NCI-H1105 (cell line): Measurements from ENCODE around the gene MISP.

ENCODE experiments used
- DNase-seq: peaks from one replicate; lab custom pipeline; 2025; lab: John Stamatoyannopoulos, UW

MISP gene

DNA sequence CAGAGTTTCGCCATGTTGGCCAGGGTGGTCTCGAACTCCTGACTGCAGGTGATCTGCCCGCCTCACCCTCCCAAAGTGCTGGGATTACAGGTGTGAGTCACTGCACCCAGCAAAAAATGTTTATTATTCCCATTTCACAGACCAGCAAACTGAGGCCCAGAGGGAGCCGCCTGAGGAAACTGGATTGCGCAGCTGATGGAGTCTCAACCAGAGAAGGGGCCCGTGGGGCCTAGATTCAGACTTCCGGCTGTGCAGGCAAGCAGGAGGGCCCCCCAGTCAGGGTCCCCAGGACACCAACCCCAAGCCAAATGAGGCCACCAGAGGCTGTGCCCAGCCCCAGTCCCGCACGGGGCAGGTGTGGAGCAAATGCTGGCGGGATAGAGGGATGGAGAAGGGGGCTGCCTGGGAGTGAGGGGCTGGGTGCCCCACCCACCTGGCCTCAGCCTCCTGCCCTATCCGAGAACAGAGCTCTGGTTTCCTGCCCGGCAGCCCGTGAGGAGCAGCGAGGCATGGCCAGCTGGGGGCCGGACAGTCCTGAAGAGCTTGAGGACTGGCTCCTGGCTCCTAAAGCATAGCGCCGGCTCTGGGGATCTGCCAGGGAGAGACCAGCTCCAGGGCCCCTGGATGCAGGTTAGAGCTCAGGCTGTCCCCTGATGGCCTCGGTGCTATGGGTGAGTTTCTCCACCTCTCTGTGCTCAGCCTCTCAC, 22.0 kb downstream of the MISP start:
- DNase-seq = no peak

DNA sequence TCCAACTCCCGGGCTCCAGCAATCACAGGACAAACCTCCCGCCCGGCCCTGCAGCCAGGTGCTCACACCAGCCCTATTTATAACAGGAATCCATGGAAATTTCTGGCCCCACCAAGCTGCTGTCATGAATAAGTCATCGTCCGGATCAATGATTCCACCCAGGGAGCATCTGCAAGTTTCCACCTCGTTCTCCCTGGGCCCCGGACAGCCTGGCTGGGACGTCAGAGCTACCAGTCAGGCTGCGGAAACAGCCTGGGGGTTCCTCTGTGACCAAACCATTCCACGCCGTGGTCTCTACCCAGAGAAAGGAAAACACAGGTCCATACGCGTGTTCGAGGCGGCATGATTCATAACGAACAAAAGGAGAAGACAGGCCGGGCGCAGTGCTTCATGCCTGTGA, 25.6 kb downstream of the MISP start:
- no peak for DNase-seq

DNA sequence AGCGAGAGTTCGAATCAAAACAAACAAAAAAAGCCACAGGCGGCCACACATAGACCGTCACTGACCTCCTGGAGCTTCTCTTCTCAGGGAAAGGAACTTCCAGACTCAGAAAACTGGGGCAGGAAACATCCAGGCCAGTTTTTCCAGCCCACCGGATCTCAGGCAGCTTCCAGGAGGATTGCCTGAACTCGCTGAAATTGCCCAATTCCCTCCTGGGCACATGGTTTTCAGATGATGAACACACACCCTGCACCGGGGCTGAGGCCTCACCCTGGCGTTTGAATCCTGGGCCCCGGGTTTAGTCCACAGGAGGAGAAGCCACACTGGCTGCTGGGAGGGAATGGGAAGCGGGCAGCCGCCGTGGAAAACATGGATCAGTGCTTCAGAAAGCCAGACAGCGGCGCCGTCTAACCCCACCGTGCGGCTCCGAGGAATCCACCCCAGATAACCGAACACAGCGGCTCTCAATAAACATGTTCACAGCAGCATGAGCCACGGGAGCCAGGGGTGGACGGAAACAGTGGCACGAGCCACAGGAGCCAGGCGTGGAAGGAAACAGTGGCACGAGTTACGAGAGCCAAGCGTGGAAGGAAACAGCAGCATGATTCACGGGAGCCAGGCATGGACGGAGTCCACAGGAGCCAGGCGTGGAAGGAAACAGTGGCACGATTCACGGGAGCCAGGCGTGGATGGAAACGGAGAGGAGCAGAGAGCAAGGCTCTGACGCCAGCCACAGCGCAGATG, 28.2 kb downstream of the MISP start:
- no peak for DNase-seq

DNA sequence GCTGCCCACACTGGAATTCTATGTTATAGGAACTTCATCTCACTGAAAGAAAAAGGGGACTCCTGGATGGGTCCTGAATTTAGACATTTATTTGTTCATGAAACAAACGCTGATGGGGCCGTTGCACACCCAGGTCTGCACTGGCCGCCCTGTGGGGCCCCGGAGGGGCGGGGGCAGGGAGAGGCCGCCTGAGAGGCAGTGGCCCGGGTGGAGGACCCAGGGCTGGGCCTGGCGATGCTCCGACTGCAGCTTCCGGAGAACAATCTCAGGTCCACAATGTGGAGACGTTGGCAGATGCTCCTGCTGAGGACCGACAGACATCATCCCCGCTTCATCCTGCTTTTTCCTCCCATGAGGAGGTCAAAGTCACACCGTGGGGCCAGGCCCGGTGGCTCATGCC, 30.0 kb downstream of the MISP start:
- DNase-seq = no peak

DNA sequence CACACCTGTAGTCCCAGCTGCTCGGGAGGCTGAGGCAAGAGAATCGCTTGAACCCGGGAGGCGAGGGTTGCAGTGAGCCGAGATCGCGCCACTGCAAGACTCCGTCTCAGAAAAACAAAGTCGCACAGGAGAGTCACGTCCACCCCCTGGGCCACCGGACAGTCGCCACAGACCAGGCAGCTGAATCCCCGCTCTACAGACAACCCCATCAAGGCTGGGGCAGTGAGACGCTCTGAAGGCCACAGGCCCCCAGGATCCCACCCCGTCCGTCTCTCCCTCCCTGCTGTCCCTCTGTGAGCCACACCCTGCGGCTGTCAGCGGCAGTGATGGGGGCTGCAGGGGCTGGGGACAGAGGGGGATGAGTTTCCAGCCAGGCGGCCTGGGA, 30.9 kb downstream of the MISP start:
- DNase-seq = no peak

DNA sequence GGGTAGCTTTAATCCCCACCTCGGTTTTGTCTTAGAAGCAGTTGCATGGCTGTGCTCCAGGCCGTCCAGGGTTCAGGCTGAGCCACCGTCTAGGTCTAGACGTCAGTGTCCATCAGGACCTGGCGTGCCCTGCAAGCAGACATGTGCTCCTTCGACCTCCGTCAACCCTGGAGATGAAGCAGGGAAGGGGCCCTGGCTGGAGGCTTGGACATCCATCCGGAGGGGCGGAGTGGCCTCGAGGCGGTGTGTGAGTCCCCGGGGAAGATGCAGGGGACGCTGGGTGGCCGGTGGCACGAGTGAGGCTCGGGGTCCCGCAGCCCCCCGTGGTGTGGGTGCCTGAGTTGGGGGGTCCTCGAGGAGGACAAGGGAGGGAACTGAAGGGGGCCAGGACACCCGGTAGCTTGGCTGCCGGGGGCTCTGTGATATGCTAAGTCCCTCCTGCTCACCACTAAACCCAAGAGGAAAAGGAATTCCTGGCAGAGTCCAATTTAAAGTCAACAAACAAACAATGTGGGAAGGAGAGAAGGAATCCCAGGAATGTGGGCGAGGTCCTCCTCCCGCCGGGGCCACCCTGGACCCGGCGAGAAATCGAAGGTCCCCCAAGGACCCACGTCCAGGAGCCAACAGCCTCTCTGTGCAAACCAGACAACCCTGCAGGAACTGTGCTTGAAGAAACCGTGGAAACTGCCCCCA, 31.4 kb downstream of the MISP start:
- no peak for DNase-seq

DNA sequence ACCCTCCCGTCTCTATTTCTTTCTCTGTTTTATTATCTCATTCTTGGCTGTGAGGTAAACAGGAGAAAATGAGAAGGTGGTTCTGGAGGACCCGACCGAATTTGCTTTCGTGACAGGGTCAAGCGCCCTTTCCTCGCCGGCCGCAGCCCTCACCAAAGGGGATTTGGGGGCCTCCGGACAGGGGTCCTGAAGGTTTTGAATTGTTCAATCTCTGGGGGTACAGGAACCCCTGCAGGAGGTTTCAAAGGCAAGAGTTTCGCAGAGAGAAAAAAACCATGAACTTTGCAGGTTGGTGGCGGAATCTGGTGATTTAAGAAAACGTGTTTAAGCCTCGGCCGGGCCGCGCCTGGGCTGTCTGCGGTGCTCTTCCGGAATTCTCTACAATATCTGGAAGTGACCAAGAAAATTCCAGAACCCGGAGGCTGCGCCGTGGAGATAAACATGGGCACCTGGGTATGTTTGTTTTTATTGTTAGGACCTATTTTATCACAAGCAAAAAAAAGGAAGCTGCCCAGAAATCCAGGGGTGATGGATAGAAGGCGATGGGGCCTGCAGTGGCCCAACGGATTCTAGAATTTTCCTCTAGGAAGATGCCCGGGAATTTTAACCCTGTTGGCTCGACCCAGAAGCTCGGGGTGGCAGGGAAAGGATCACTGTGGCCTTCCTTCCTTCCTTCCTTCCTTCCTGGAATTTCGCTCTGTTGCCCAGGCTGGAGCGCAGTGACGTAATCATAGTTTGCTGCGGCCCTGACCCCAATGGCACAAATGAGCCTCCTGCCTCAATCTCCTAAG, 32.2 kb downstream of the MISP start:
- no peak for DNase-seq

DNA sequence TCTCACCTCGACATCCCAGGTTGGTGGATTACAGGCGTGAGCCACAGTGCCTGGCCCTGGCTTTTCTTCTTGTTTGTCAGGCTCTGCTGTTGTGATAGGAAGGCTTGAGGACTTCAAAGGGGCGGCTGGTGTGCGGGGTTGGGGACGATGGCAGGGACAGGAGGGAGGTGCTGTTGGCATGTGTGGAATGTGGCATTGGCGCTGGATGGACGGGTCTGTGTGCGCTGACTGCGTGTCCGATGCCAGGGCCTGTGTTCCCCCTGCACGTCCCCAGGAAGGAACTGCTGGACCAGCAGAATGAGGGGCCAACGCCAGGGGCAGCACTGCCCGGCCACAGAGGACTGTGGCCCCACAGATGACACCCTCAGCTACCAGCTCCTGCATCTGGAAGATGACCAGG, 33.6 kb downstream of the MISP start:
- no peak for DNase-seq

DNA sequence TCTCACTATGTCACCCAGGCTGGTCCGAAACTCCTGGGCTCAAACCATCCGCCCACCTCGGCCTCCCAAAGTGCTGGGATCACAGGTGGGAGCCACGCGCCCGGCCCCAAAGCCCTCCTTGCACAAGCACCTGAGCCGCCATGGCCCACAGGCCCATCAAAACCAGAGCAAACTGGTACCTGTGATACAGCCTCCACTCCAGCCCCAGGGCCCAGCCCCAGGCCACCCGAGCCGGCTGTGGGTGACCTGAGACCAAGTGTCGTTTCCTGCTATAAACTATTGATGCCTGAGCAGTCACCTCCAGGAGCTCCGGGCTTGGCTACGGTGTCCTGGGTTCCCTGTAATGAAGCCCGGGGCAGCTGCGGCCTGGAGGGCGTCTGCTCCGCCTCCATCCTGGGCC, 36.6 kb downstream of the MISP start:
- no peak for DNase-seq

DNA sequence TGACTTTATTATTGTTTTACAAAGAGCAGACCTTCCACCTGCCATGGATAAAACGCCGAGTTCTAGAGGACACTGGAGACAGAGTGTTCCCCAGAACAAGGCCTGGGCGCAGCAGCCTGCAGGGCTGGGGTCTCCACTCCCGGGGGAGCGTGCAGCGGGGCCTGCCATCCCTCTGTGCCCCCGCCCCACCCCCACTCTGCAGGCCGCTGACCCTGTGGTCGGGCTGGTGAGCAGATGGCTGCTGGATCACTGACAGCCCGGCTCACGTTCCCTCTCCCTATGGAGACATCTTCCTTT, 37.7 kb downstream of the MISP start:
- DNase-seq = no peak

DNA sequence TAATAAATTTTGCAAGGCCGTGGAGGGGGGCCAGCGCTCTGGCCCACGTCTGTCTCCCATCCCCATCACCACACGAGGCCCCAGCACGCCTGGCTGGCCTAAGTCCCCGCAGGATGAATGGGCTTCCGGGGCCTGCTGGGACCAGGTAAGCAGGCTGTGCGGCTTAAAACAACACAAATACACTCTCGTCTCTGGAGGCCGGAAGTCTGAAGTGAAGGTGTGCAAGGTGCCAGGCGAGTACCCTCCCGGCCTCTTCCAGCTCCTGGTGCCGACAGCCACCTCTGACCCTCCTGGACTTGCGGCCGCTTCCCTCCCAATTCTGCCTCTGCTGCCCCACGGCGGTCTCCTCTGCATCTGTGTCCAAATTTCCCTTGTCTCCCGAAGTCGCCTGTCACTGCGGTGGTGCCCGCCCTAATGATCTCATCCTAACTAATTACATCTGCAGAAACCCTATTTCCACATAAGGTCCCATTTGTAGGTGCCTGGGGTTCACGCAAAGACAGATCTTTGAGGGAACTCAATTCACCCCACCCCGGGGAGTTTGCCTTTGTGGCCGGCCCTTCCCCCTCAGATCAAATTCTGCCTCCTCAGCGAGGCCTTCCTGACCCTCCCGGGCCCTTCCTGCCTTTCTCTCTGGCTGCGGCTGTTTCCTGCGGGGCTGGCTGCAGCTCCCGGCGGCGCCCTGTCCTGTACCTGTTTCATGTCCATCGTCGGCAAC, 38.2 kb downstream of the MISP start:
- DNase-seq = no peak

DNA sequence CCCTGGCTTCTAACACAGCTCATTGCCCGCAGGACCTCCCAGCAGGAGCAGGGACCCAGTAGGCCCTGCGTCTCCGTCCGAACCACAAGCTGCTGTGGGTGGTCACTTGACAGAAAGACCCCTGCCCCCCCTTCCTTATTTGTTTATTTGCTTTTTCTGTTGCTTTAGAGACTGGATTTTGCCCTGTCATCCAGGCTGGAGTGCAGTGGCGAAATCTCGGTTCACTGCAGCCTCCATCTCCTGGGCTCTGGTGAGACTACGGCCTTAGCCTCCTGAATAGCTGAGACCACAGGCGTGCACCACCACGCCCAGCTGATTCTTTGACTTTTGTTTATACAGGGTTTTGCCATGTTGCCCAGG, 38.8 kb downstream of the MISP start:
- DNase-seq = no peak

DNA sequence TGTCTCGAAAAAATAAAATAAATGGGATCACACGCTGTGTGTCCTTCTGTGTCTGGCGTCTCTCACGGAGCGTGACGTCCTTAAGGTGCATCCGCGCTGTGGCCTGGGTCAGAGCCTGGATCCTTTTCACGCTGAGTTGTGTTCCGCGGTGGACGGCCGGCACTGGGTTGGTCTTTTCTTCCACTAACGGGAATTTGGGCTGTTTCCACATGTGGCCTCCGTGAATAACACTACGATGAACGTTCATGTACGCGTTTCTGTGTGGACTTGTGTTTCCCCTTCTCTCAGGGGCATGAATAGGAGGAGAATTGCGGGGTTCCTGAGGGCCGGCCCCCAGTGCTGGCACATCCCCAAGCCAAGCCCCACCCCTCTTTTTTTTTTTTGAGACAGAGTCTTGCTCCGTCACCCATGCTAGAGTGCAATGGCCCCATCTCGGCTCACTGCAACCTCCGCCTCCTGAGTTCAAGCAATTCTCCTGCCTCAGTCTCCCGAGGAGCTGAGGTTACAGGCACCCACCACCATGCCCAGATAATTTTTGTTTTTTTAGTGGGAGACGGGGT, 40.2 kb downstream of the MISP start:
- DNase-seq = no peak

DNA sequence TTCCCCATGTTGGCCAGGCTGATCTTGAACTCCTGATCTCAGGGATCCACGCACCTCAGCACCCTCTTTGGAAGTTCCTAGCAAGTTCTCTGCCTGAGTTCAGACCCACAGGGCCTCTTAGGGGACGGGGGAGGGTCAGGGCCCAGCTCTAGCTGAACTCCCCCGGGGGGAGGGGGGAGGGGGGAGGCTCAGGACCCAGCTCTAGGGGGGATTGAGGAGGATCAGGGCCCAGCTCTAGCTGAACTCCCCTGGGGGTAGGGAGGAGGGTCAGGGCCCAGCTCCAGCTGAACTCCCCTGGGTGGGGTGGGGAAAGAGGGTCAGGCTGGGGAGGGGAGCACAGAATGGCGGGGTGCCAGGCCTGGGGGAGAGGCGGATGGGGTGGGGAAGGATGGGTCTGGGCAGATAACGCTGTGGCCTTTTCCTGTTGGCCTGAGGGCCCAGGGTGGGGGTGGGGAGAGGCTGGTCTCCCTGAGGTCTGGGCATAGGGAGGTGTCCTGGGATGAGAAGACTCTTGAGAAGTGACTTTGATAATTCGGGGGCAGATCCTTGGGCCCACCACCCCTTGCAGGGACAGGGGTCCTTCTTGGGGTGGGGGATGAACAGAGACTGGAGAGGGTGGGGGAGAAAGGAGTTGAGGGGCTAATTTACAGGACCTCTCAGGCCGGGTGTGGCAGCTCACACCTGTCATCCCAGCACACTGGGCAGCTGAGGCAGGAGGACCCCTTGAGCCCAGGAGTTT, 40.8 kb downstream of the MISP start:
- DNase-seq = no peak

DNA sequence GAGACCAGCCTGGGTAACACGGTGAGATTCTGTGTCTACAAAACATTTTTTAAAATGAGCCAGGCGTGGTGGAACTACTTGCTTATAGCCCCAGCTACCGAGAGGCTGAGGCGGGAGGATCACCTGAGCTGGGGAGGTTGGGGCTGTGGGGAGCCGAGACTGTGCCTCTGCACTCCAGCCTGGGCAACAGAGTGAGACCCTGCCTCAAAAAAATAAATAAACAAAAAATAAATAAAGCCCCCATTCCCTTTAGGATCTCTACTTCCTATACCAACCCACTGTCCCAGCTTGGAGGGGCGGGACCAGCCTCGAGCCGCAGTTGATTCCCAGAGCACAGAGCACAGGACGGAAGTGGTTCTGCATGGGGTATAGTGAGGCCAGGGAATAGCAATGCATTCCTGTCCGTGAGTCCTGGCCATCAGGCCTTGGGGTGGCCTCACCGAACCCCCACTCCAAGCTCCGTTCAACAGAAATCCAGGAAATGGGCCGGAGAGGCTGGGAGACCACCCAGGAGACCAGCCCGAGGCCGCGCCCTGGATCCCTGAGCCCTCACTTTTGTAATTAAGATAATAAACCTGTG, 41.5 kb downstream of the MISP start:
- DNase-seq = no peak

DNA sequence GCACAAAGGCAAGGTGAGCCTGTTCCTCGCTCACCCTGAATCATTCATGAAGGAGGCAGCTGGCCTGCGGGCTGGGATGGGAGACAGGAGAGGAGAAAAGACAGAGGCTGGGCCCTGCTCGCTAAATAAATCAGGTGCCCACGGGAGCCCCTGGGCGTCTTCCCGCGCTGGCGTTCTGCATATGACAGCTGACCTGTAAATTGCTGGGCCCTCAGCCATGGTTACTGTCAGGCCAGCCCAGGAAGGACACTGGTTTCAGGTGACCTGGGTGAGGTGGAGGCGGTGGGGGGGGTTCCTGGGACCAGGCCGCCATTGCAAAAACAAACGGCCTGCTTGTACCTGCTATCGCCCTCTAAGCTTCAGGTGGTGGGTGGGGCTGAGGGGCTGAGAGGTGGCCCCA, 42.9 kb downstream of the MISP start:
- DNase-seq = no peak

DNA sequence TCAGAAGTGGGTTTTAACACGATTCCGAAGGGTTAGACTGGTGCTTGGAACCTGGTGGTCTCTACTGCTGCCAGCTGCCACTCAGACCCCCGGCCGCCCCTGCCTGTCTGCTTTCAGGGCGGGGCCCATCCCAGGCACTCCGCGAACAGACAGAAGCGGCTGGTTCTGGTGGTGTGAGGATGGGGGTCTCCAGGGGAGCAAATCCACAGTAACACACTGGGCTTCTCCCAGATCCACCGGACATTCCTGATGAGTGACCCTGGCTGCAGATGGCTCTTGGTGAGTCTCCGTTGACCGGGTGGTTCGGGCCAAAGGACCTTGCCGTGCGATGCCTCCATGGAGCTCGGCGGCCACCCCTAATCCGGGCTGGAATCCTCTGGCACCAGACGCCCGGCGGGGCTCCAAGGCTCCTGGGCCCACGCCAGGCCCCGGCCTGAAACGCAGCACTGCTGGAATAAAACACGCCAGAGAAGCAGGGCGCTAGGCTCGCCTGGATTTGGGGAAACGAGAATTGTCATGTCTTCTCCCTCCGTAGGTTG, 44.2 kb downstream of the MISP start:
- no peak for DNase-seq

DNA sequence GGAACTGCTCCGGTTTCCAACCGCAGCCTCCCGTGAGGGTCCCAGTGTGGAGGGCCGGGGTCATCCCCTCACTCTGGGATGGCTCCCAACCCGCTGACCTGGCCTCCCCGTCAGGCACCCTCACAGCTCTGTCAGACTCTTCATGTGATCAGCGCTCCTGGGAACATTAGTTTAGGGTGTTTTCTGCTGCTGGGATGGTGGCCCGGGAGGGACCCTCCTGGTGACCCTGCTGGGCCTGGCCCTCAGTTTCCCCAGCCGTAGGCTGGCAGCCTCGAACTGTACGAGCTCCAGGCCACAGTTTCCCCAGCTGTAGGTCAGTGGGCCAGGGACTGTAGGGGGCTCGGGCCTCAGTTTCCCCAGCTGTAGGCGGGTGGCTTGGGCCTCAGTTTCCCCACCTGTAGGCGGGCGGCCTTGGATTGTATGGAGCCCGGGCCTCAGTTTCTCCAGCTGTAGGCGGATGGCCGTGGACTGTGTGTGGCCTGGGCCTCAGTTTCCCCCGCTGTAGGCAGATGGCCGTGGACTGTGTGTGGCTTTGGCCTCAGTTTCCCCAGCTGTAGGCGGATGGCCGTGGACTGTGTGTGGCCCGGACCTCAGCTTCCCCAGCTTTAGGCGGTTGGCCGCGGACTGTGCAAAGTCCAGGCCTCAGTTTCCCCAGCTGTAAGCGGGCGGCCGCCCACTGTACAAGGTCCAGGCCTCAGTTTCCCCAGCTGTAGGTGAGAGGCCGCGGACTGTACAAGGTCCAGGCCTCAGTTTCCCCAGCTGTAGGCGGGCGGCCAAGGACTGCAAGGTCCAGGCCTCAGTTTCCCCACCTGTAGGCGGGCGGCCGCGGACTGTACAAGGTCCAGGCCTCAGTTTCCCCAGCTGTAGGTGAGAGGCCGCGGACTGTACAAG, 45.0 kb downstream of the MISP start:
- no peak for DNase-seq
